Endometrium (tissue), 2 donors: ENCODE measurements around the gene CEP104.
"Not testable (repeated sequence)": the region's sequence is repeated elsewhere in the genome, so short reads cannot be mapped to it uniquely, and the experiment has no call there.

Source experiments
- FAIRE-seq: peaks from 2 replicates; lab custom pipeline; 2012; peaks lifted over from hg19 to GRCh38; lab: Jason Lieb, UNC
- donor health status: control.
- donor health status: control.

CEP104 gene

GRCh38 chr1:3824650-3825049 is 32.4 kb downstream of the CEP104 start:
- no peak for FAIRE-seq

GRCh38 chr1:3822421-3822820 is 34.6 kb downstream of the CEP104 start:
- FAIRE-seq, result no peak

GRCh38 chr1:3821908-3822307 is 35.1 kb downstream of the CEP104 start:
- FAIRE-seq, result no peak

GRCh38 chr1:3821447-3821846 is 35.6 kb downstream of the CEP104 start:
- no peak for FAIRE-seq

GRCh38 chr1:3821004-3821403 is 36.0 kb downstream of the CEP104 start:
- FAIRE-seq, result no peak

GRCh38 chr1:3820316-3820715 is 36.7 kb downstream of the CEP104 start:
- no peak for FAIRE-seq

GRCh38 chr1:3819771-3820200 is 37.2 kb downstream of the CEP104 start:
- FAIRE-seq, result no peak

GRCh38 chr1:3817821-3818597 is 39.0 kb downstream of the CEP104 start:
- no peak for FAIRE-seq

- FAIRE-seq, result no peak
Measured at GRCh38 chr1:3817138-3817740, 39.8 kb downstream of the CEP104 start.

- no peak for FAIRE-seq
Measured at GRCh38 chr1:3816331-3817137, 40.5 kb downstream of the CEP104 start.

- FAIRE-seq, result no peak
Measured at GRCh38 chr1:3814771-3815561, 42.0 kb downstream of the CEP104 start.

- FAIRE-seq, result no peak
Measured at GRCh38 chr1:3814065-3814464, 42.9 kb downstream of the CEP104 start.

GRCh38 chr1:3811595-3811911 is 45.5 kb downstream of the CEP104 start:
- FAIRE-seq, result no peak

- FAIRE-seq, result not testable (repeated sequence)
Measured at GRCh38 chr1:3810149-3810761, 46.8 kb downstream of the CEP104 start.

GRCh38 chr1:3809680-3810079 is 47.3 kb downstream of the CEP104 start:
- FAIRE-seq, result no peak

- no peak for FAIRE-seq
Measured at GRCh38 chr1:3807769-3808168, 49.2 kb downstream of the CEP104 start.

GRCh38 chr1:3805038-3805437 is 52.0 kb downstream of the CEP104 start:
- FAIRE-seq, result no peak

GRCh38 chr1:3804627-3804944 is 52.4 kb downstream of the CEP104 start:
- not testable (repeated sequence) for FAIRE-seq

- no peak for FAIRE-seq
Measured at GRCh38 chr1:3803905-3804626, 52.9 kb downstream of the CEP104 start.

GRCh38 chr1:3800795-3801194 is 56.2 kb downstream of the CEP104 start:
- not testable (repeated sequence) for FAIRE-seq

- no peak for FAIRE-seq
Measured at GRCh38 chr1:3799976-3800685, 56.9 kb downstream of the CEP104 start.
